Testis (tissue), 3 donors: ENCODE measurements around the gene DGKZ. TPM values are rescaled to one million over a fixed set of nuclear protein-coding genes. Genes with fewer than 3 reads are reported as not detected.
"Not testable (repeated sequence)": the region's sequence is repeated elsewhere in the genome, so short reads cannot be mapped to it uniquely, and the experiment has no call there.

ENCODE experiments used
- DNase-seq: peaks from one replicate; pipeline ENCODE4 v3.0.0-alpha.2; 2019
- H3K27ac ChIP-seq, 2 donors: fragments of 200-600 bp; sonication (generic); one replicate each; pipeline ENCODE4 v1.5.1; 2019
- H3K27me3 ChIP-seq: fragments of 200-600 bp; sonication (generic); one replicate; pipeline ENCODE4 v1.5.1; 2019
- H3K36me3 ChIP-seq: fragments of 200-600 bp; sonication (generic); one replicate; pipeline ENCODE4 v1.5.1; 2017; ENCODE audit warnings: low read depth; ENCODE audit errors: missing control alignments
- H3K4me1 ChIP-seq: fragments of 200-600 bp; sonication (generic); one replicate; pipeline ENCODE4 v1.5.1; 2019
- H3K4me3 ChIP-seq, 2 donors: fragments of 200-600 bp; sonication (generic); one replicate each; pipeline ENCODE4 v1.5.1; 2017 to 2019
- H3K9me3 ChIP-seq: fragments of 200-600 bp; sonication (generic); one replicate; pipeline ENCODE4 v1.5.1; 2017
- POLR2A ChIP-seq: fragments of 450-650 bp; IDR thresholded peaks from one replicate; pipeline ENCODE4 v1.6.1; 2017; ENCODE audit warnings: antibody characterized with exemption, mild to moderate bottlenecking, moderate library complexity
- WGBS, 2 donors: methylation state at CpG; one replicate each; pipeline ENCODE4 v1.1.5; 2018; 5-methylcytosine and 5-hydroxymethylcytosine counted together
- intact Hi-C: fragments of 100-400 bp; cut with DNase I; formaldehyde crosslinking; loops from one replicate; pipeline ENCODE4 v1.15.1; 2023; ENCODE audit warnings: low total_unique reads
- polyA plus RNA-seq: library from polyadenylated mRNA; stranded (reverse); fragments of 350-450 nt; fragmentation: Illumina TruSeq; extraction: RNeasy Lipid Tissue Mini Kit (QIAGEN cat#74804); gene quantifications from one replicate; pipeline ENCODE4 v1.2.3, GENCODE V29; 2014; ENCODE audit warnings: low read depth, low replicate concordance; ENCODE audit not compliant: insufficient read depth
- total RNA-seq, 2 donors: library from RNA; depleted of rRNA; stranded (reverse); fragments of >200 nt; gene quantifications; one replicate each; pipeline ENCODE4 v1.2.3, GENCODE V29; 2016
- TF ChIP-seq, protein P1 (sequence below), 3 experiments: fragments of 450-650 bp in 2 of 3; fragments of 200-600 bp in 1 of 3; sonication (generic) in 1 of 3; IDR thresholded peaks; one replicate each; pipeline ENCODE4 v1.5.1; 2016 to 2019; ENCODE audit warnings: antibody characterized with exemption in 3 of 3, mild to moderate bottlenecking in 2 of 3, moderate library complexity in 1 of 3

The DGKZ gene
- total and polyA plus RNA-seq, 3 donors from 2014 or later: 33.8 to 104 (median 67.2) TPM

DNA sequence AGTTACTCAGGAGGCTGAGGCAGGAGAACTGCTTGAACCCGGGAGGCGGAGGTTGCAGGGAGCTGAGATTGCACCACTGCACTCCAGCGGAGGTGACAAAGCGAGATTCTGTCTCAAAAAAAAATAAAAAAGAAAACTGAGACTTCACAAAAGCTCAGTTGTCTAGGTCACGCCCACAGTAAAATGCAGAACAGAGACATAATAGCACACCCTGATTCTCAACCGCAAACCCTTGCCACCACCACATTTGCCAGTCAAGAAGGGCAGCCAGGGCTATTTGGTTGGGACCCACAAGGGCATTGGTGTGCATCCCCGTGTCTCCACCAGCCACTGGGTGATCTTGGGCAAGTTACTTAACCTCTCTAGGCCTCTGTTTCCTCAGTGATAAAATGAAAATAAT lies 44.4 kb upstream of the DGKZ start:
- H3K27me3 ChIP-seq: no peaks in the 10 kb centered on the region
- WGBS, 2 donors: 84 to 85% methylated on average over 7 of the region's 7 CpGs
- intact Hi-C loops: no loop called here

DNA sequence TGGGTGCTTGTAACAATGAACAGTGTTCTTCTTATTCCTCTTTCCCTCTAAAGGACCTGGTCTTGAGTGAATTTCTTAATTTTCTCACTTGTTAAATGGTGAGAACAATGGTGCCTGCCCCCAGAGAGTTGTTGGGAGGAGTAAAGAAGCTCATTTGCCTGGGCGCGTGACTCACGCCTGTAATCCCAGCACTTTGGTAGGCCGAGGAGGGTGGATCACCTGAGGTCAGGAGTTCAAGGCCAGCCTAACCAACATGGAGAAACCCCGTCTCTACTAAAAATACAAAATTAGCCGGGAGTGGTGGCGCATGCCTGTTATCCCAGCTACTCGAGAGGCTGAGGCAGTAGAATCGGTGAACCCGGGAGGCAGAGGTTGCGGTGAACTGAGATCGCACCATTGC lies 43.2 kb upstream of the DGKZ start:
- DNase-seq, intact Hi-C loops, H3K36me3 ChIP-seq, H3K4me3 ChIP-seq, H3K4me1 ChIP-seq, H3K27me3 ChIP-seq, H3K9me3 ChIP-seq, H3K27ac ChIP-seq: not testable (repeated sequence)
- 87 to 89% methylated on average over 12 of the region's 12 CpGs for WGBS, 2 donors

More for the DNA sequence above, 44.4 kb upstream of the DGKZ start:
- H3K4me3 ChIP-seq: no peak overlapping the region
- no peaks in the 10 kb centered on the region for H3K36me3 ChIP-seq
- no peaks in the 10 kb centered on the region for H3K9me3 ChIP-seq
- H3K4me1 ChIP-seq: no peaks in the 10 kb centered on the region
- DNase-seq: no peak
- TF ChIP-seq POLR2A: no peak
- TF ChIP-seq, protein P1, sequence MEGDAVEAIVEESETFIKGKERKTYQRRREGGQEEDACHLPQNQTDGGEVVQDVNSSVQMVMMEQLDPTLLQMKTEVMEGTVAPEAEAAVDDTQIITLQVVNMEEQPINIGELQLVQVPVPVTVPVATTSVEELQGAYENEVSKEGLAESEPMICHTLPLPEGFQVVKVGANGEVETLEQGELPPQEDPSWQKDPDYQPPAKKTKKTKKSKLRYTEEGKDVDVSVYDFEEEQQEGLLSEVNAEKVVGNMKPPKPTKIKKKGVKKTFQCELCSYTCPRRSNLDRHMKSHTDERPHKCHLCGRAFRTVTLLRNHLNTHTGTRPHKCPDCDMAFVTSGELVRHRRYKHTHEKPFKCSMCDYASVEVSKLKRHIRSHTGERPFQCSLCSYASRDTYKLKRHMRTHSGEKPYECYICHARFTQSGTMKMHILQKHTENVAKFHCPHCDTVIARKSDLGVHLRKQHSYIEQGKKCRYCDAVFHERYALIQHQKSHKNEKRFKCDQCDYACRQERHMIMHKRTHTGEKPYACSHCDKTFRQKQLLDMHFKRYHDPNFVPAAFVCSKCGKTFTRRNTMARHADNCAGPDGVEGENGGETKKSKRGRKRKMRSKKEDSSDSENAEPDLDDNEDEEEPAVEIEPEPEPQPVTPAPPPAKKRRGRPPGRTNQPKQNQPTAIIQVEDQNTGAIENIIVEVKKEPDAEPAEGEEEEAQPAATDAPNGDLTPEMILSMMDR (IDR thresholded peaks at IDR 0.05): no peak
- no peak overlapping the region for H3K27ac ChIP-seq

DNA sequence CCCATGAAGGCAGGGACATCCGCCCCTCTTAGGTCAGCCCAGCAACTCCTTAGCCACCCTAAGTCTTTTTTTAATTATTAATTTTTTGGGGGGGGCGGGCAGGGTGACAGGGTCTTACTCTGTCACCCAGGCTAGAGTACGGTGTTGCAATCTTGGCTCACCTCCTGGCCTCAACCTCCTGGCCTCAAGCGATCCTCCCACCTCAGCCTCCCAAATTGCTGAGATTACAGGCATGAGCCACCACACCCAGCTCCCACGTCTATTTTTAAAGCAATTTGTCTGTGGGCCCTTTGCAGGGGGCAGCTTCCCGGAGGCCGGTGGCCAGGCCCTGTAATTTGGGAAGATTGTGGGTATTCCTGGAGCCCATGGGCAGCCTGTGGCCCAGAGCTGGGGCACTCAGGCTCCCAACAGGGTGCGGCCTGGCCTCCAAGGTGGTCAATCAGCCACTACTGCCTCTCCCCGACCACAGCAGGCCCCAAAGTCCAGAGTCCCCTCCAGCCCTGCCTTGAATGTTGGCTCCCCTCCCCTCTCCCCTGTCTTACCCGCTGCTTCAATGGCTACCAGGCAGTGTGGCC lies 42.6 kb upstream of the DGKZ start:
- Histone ChIP-seq H3K27me3 (no peaks in the 10 kb centered on the region), H3K4me3 (no peak overlapping the region), H3K27ac (no peak overlapping the region), H3K36me3 (no peaks in the 10 kb centered on the region), H3K9me3 (no peaks in the 10 kb centered on the region), H3K4me1 (no peaks in the 10 kb centered on the region)
- 90 to 98% methylated on average over 9 to 10 of the region's 10 CpGs for WGBS, 2 donors
- TF ChIP-seq, protein P1 (IDR thresholded peaks at IDR 0.05): no peak
- no peak for TF ChIP-seq POLR2A
- no peak for DNase-seq
- intact Hi-C loops: no loop called here

DNA sequence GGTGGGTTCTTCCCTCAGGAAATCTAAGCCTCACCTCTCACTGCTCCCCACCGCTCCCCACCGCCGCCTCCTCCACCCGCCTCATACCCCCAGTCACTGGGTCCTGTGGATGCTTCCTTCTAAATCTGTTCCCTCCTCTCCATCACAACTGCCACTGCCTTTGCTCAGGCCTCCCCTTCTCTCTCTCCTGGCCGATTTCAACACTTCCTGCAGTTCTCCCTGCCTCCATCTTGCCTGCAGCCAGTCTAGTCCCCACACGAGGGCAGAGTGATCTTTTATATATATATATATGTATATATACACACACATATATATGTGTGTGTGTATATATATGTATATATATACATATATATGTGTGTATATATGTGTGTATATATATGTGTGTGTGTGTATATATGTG lies 42.0 kb upstream of the DGKZ start:
- TF ChIP-seq, protein P1 (IDR thresholded peaks at IDR 0.05): no peak
- Histone ChIP-seq H3K4me3 (no peak overlapping the region), H3K36me3 (no peaks in the 10 kb centered on the region), H3K9me3 (no peaks in the 10 kb centered on the region), H3K27me3 (no peaks in the 10 kb centered on the region), H3K27ac (no peak overlapping the region), H3K4me1 (no peaks in the 10 kb centered on the region)
- 65 to 84% methylated on average over 6 of the region's 6 CpGs for WGBS, 2 donors
- DNase-seq: no peak
- intact Hi-C loops: no loop called here

DNA sequence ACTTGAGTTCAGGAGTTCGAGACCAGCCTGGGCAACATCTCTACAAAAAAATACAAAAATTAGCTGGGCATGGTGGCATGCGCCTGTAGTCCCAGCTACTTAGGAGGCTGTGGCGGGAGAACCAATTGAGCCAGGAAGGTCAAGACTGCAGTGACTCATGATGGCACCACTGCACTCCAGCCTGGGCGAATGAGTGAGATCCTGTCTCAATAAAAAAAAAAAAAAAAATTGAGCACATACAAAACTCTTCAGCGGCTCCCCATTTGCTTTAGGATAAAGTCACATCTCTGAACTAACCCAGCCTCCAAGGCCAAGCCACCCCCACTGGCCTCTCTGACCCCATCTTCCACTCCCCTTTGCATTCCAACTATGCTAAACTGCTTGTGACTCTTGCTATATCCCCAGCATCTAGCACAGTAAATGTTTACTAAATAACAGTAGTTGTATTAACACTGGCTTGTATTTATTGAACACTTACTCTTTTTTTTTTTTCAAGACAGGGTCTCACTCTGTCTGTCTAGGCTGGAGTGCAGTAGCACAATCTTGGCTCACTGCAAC lies 40.9 kb upstream of the DGKZ start:
- TF ChIP-seq, protein P1 (IDR thresholded peaks at IDR 0.05): no peak
- TF ChIP-seq POLR2A: no peak
- no peak overlapping the region for H3K27ac ChIP-seq
- no peak overlapping the region for H3K4me3 ChIP-seq
- no peaks in the 10 kb centered on the region for H3K4me1 ChIP-seq
- no peaks in the 10 kb centered on the region for H3K36me3 ChIP-seq
- WGBS, 2 donors: 84 to 90% methylated on average over 5 of the region's 5 CpGs
- no peak for DNase-seq
- no peaks in the 10 kb centered on the region for H3K27me3 ChIP-seq
- intact Hi-C loops: no loop called here
- no peaks in the 10 kb centered on the region for H3K9me3 ChIP-seq
